GM19463 (cell line): Measurements from ENCODE around the gene PAPPA.

Experiments used
- ATAC-seq: cut with Tn5 transposase; IDR thresholded peaks from one replicate; pipeline ENCODE4 v1.9.1; 2021; ENCODE audit warnings: mild to moderate bottlenecking, moderate library complexity; ENCODE audit not compliant: unreplicated experiment

The PAPPA gene

GRCh38 chr9:116449949-116450348, 296.4 kb downstream of the PAPPA start:
- ATAC-seq: no peak

- peak; percentile 90 for ATAC-seq
Observed at GRCh38 chr9:116450378-116451139, 297.0 kb downstream of the PAPPA start.

GRCh38 chr9:116451500-116452115, 298.0 kb downstream of the PAPPA start:
- ATAC-seq: no peak
